Measurements from ENCODE around the gene PRKCSH. TPM values are rescaled to one million over a fixed set of nuclear protein-coding genes. Genes with fewer than 3 reads are reported as not detected.

Gene PRKCSH
- total RNA-seq, 1 donor from 2014 or later: 276 TPM

- H3K27ac Mint-ChIP-seq (ENCODE audit: unreplicated experiment): no peak overlapping the region
- TF ChIP-seq CTCF (IDR thresholded peaks at IDR 0.05; ENCODE audit: partially characterized antibody, unreplicated experiment): no peak
Measured at GRCh38 chr19:11499890-11500420, 64.5 kb downstream of the PRKCSH start.

More at GRCh38 chr19:11499890-11500420, 64.5 kb downstream of the PRKCSH start:
- Mint-ChIP-seq H3K9me3 (ENCODE audit: unreplicated experiment) (peaks cover 4% of the 10 kb centered on the region), H3K36me3 (ENCODE audit: unreplicated experiment) (no peaks in the 10 kb centered on the region), H3K27me3 (ENCODE audit: unreplicated experiment) (peaks cover 7% of the 10 kb centered on the region), H3K4me1 (ENCODE audit: low read depth, unreplicated experiment) (peaks cover 5% of the 10 kb centered on the region), H3K4me3 (ENCODE audit: unreplicated experiment) (no peak overlapping the region)
- no peak for DNase-seq

Small RNAs within 50 kb of the gene (microRNA-seq; reads per million reads assigned to microRNA genes)
- gene MIR7974 (ENCODE audit: unreplicated experiment): 0.55 reads per million

Other genes starting within 250 kb of the PRKCSH start
- gene KANK2, start 238.1 kb upstream of the PRKCSH start, total RNA-seq (ENCODE audit: unreplicated experiment): 23.0 TPM
- gene ANGPTL8, start 196.0 kb upstream of the PRKCSH start, total RNA-seq (ENCODE audit: unreplicated experiment): not detected
- 260 TPM for gene DOCK6, start 173.1 kb upstream of the PRKCSH start, total RNA-seq (ENCODE audit: unreplicated experiment)
- not detected for gene TSPAN16, start 139.5 kb upstream of the PRKCSH start, total RNA-seq (ENCODE audit: unreplicated experiment)
- 130 TPM for gene RAB3D, start 96.0 kb upstream of the PRKCSH start, total RNA-seq (ENCODE audit: unreplicated experiment)
- 43.1 TPM for gene TMEM205, start 89.4 kb upstream of the PRKCSH start, total RNA-seq (ENCODE audit: unreplicated experiment)
- 8.0 TPM for gene CCDC159, start 89.1 kb upstream of the PRKCSH start, total RNA-seq (ENCODE audit: unreplicated experiment)
- gene PLPPR2, start 80.2 kb upstream of the PRKCSH start, total RNA-seq (ENCODE audit: unreplicated experiment): 77.0 TPM
- 2.1 TPM for gene SWSAP1, start 61.0 kb upstream of the PRKCSH start, total RNA-seq (ENCODE audit: unreplicated experiment)
- 11.0 TPM for gene EPOR, start 51.3 kb upstream of the PRKCSH start, total RNA-seq (ENCODE audit: unreplicated experiment)
- 0.66 TPM for gene RGL3, start 16.3 kb upstream of the PRKCSH start, total RNA-seq (ENCODE audit: unreplicated experiment)
- gene ODAD3, start 514 bp upstream of the PRKCSH start, total RNA-seq (ENCODE audit: unreplicated experiment): 2.6 TPM
- 633 TPM for gene ELAVL3, start 45.4 kb downstream of the PRKCSH start, total RNA-seq (ENCODE audit: unreplicated experiment)
- gene ZNF653, start 70.2 kb downstream of the PRKCSH start, total RNA-seq (ENCODE audit: unreplicated experiment): 19.2 TPM
- gene ECSIT, start 93.5 kb downstream of the PRKCSH start, total RNA-seq (ENCODE audit: unreplicated experiment): 43.2 TPM
- 2.3 TPM for gene CNN1, start 103.2 kb downstream of the PRKCSH start, total RNA-seq (ENCODE audit: unreplicated experiment)
- 50.7 TPM for gene ELOF1, start 123.6 kb downstream of the PRKCSH start, total RNA-seq (ENCODE audit: unreplicated experiment)
- gene ACP5, start 142.0 kb downstream of the PRKCSH start, total RNA-seq (ENCODE audit: unreplicated experiment): not detected
- 48.2 TPM for gene ZNF627, start 161.8 kb downstream of the PRKCSH start, total RNA-seq (ENCODE audit: unreplicated experiment)

All from glutamatergic neuron (in vitro differentiated cells).